NCI-H2196 treated with DMSO at 0.1 percent for 48 hours (cell line): Measurements from ENCODE around the gene TBX4.
"Not testable (repeated sequence)": the region's sequence is repeated elsewhere in the genome, so short reads cannot be mapped to it uniquely, and the experiment has no call there.

Source experiments
- DNase-seq: peaks from one replicate; lab custom pipeline; 2025; ENCODE audit not compliant: unreplicated experiment; lab: John Stamatoyannopoulos, UW

The TBX4 gene

DNA sequence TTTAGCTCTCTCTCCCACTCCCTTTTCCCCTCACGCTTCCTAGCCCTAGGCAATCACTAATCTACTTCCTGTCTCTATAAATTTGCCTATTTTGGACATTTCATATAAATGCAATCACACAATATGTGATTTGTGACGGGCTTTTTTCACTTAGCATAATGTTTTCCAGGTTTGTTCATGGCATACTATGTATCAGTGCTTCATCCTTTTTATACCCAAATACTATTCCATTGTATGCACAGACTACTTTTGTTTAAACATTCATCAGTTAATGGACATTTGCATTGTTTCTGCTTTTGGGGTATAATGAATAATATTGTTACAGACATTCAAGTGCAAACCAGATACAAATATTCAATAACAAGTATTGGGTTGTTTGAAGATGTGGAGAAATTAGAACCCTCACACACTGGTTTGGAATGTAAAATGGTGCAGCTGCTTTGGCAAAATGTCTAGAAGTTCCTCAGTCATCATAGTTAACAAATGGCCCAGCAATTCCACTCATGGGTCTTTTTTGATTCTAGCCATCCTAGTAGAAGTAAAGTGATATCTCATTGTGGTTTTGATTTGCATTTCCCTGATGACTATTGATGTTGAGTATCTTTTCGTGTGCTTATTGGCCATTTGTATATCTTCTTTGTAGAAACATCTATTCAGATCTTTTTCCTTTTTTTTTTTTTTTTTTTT, 67.7 kb downstream of the TBX4 start:
- no peak for DNase-seq

- DNase-seq: no peak
Measured at GRCh38 chr17:61520897-61521296, 68.7 kb downstream of the TBX4 start.

DNA sequence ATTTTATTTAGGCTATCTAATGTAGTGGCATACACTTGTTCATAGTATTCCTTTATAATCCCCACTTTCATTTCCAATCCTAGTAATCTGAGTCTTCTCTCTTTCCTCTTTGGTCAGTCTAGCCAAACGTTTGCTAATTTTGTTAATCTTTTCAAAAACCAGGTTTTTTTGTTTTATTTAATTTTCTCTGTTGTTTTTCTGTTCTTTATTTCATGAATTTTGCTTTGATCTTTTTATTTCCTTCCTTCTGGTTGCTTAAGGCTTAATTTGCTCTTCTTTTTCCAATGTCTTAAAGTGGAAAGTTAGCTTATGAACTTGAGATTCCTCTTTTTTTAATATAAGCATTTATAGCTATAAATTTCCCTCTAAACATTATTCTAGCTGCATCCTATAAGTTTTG, 69.9 kb downstream of the TBX4 start:
- DNase-seq: no peak

DNA sequence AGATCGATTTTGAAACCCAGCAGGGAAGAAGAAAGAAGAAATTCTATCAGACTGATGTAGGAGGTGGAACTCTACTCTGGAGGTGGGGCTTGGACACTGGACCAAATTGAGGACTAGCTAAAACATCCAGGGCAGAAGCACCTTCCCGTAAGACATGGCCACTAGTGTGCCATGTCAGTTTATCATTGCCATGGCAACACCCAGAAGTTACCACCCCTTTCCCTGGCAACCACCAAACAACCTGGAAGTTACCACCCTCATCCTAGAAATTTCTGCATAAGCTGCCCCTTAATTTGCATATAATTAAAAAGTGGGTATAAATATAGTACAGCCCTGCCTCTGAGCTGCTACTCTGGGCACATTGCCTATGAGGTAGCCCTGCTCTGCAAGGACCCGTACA, 72.1 kb downstream of the TBX4 start:
- DNase-seq: no peak

GRCh38 chr17:61527441-61527840, 75.2 kb downstream of the TBX4 start:
- DNase-seq: not testable (repeated sequence)

- no peak for DNase-seq
Measured at GRCh38 chr17:61528171-61528570, 75.9 kb downstream of the TBX4 start.

- DNase-seq: no peak
Measured at GRCh38 chr17:61531223-61531622, 79.0 kb downstream of the TBX4 start.

- DNase-seq: no peak
Measured at GRCh38 chr17:61532826-61533225, 80.6 kb downstream of the TBX4 start.

GRCh38 chr17:61533797-61534196, 81.6 kb downstream of the TBX4 start:
- DNase-seq: no peak

GRCh38 chr17:61534414-61534813, 82.2 kb downstream of the TBX4 start:
- DNase-seq: no peak
